HepG2 (cell line): ENCODE measurements around the gene CELF4. TPM values are rescaled to one million over a fixed set of nuclear protein-coding genes. Genes with fewer than 3 reads are reported as not detected.

Experiments used
- ETS1 ChIP-seq: sonication (generic); formaldehyde crosslinking; IDR thresholded peaks from 2 replicates; pipeline ENCODE4 v1.4.0; 2020; ENCODE audit warnings: missing genetic modification reagents
- KLF6 ChIP-seq: IDR thresholded peaks from 2 replicates; pipeline ENCODE4 v1.8.0; 2016; ENCODE audit warnings: missing biosample characterization, missing genetic modification reagents
- MAFG ChIP-seq: sonication (generic); formaldehyde crosslinking; IDR thresholded peaks from 2 replicates; pipeline ENCODE4 v1.5.1; 2020; ENCODE audit warnings: mild to moderate bottlenecking, missing genetic modification reagents
- NR3C1 ChIP-seq: sonication (generic); formaldehyde crosslinking; IDR thresholded peaks from 2 replicates; pipeline ENCODE4 v1.4.0; 2020; ENCODE audit warnings: missing genetic modification reagents
- PHF5A ChIP-seq: IDR thresholded peaks from one replicate; pipeline ENCODE4 v1.6.1; 2018; ENCODE audit warnings: low read depth, missing genetic modification reagents; ENCODE audit not compliant: unreplicated experiment
- SCMH1 ChIP-seq: sonication (generic); formaldehyde crosslinking; IDR thresholded peaks from 2 replicates; pipeline ENCODE4 v1.9.0; 2021; ENCODE audit warnings: missing genetic modification reagents, mild to moderate bottlenecking, borderline replicate concordance
- TCF12 ChIP-seq, 2 experiments: fragments of 450-650 bp in 1 of 2; sonication (generic) in 1 of 2; formaldehyde crosslinking in 1 of 2; IDR thresholded peaks; 2 replicates each; pipeline versions ENCODE4 v1.6.1 to v1.8.0; 2017 to 2022; ENCODE audit warnings: antibody characterized with exemption in 1 of 2, mild to moderate bottlenecking in 1 of 2, missing genetic modification reagents in 1 of 2, moderate library complexity in 1 of 2
- TMF1 ChIP-seq: sonication (generic); formaldehyde crosslinking; IDR thresholded peaks from 2 replicates; pipeline ENCODE4 v1.8.1; 2022; ENCODE audit warnings: low read depth, missing genetic modification reagents
- ZMYM3 ChIP-seq: sonication (generic); formaldehyde crosslinking; IDR thresholded peaks from 2 replicates; pipeline ENCODE4 v1.5.1; 2020; ENCODE audit warnings: mild to moderate bottlenecking, missing genetic modification reagents
- ZNF142 ChIP-seq: sonication (generic); formaldehyde crosslinking; IDR thresholded peaks from 2 replicates; pipeline ENCODE4 v1.4.0; 2020; ENCODE audit warnings: missing genetic modification reagents
- ZNF784 ChIP-seq: sonication (generic); formaldehyde crosslinking; IDR thresholded peaks from 2 replicates; pipeline ENCODE4 v1.5.1; 2020; ENCODE audit warnings: missing genetic modification reagents, mild to moderate bottlenecking, borderline replicate concordance
- polyA plus RNA-seq, 8 experiments: library from polyadenylated mRNA; depleted of rRNA in 3 of 8; stranded (reverse) in 7 of 8; unstranded in 1 of 8; fragments of >200 nt; fragmentation: Illumina TruSeq in 4 of 8; extraction: Trizol in 4 of 8; gene quantifications; 2 replicates each; pipeline versions ENCODE4 v1.2.1 to v1.2.3, GENCODE V29; 2011 to 2016; ENCODE audit warnings: low read depth in 4 of 8, missing spikeins in 1 of 8, mixed read lengths in 1 of 8; ENCODE audit not compliant: insufficient read depth in 1 of 8
- total RNA-seq, 5 experiments: library from RNA; depleted of rRNA; stranded (reverse); fragments of >200 nt; fragmentation: Illumina TruSeq; extraction: Trizol; gene quantifications; 2 replicates each; pipeline ENCODE4 v1.2.3, GENCODE V29; 2016; ENCODE audit warnings: low read depth in 1 of 5

The CELF4 gene
- total and polyA plus RNA-seq, 2 of the 13 experiments (the other 11 are each of a cell fraction or from before 2014, with no cell fraction given) = not detected

- TF ChIP-seq ETS1 = no peak
- TF ChIP-seq SCMH1 (CRISPR knock-in tag) = no peak
- TF ChIP-seq TMF1 = no peak
- TF ChIP-seq TCF12 (IDR thresholded peaks at IDR 0.05) = no peak
- TF ChIP-seq TCF12 (CRISPR knock-in tag; IDR thresholded peaks at IDR 0.05) = no peak
- TF ChIP-seq NR3C1 (CRISPR knock-in tag) = no peak
- TF ChIP-seq ZNF142 (CRISPR knock-in tag) = no peak
- no peak for TF ChIP-seq MAFG (CRISPR knock-in tag)
- no peak for TF ChIP-seq ZMYM3 (CRISPR knock-in tag)
- no peak for TF ChIP-seq PHF5A (CRISPR knock-in tag)
- TF ChIP-seq ZNF784 (CRISPR knock-in tag) = no peak
- no peak for TF ChIP-seq KLF6 (CRISPR knock-in tag)
- TF ChIP-seq, all 625 proteins: peak for 0
Observed at GRCh38 chr18:37304012-37304680, 261.5 kb downstream of the CELF4 start (continued).
